ENCODE results near the gene SNX1.

SNX1 gene

GRCh38 chr15:64082757-64083156, 13.0 kb upstream of the SNX1 start:
- DNase-seq: no peak

DNA sequence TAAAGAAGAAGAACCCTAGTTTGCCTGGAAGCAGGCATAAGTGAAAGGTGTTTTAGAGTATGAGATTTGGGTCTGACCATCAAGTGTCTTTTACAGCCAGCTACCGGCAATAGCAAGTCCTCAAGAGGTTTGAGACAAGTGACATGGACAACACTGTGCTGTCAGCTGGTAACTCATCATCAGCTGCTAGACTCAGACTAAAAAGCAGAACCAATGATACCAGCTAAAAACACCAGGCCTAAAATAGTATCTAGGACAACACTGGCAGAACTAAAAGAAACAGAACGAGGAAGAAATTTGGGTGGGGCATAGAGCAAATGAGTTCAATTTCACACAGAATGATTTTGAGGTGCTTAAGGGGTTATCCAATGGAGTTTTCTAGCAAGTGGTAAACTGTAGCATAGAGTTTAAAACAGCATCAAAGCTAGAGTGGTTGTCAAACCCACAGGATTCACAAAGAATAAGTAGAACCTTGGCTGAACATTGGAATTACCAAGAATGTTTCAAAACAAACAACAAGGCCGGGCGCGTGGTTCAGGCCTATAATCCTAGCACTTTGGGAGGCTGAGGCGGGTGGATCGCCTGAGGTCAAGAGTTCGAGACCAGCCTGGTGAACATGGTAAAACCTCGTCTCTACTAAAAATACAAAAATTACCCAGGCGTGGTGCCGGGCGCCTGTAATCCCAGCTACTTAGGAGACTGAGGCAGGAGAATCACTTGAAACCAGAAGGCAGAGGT, 6.1 kb upstream of the SNX1 start:
- peak; percentile 57 for DNase-seq

- peak; percentile 65 for DNase-seq
These were observed 5.3 kb upstream of the SNX1 start for GRCh38 chr15:64090527-64090926.

DNA sequence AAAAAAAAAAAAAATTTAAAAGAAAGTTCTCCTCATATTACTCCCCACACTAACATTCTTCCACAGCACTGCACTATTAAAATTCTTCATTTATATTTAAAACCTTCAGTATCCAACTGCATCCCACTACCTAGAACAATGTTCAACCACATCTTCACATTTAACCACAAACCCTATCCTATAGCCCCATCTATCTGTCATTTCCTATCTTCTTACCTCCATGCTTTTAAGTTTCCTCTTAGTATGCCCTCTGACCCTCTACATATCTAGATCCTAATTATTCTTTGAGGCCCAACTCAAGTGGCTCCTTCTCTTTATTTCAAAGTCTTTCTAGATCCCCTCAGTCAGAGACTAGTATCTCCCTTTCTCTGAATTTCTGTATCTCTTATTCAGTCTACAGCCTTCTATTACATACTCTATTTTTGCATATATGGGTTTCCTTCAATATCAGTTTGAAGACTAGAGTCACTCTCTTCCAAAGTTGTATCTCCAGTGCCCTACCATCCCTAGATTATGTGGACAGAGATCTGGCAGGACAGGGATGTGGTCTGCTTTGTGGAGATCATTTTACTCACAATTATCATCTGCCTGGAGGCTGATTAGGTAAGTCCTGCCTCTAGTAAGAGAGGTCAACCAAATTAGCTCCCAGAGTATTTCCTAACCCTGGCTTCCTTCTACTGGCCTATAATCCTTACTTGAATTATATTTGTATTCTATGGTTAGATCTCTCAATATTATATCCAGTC, 3.5 kb upstream of the SNX1 start:
- DNase-seq: peak; percentile 38

DNA sequence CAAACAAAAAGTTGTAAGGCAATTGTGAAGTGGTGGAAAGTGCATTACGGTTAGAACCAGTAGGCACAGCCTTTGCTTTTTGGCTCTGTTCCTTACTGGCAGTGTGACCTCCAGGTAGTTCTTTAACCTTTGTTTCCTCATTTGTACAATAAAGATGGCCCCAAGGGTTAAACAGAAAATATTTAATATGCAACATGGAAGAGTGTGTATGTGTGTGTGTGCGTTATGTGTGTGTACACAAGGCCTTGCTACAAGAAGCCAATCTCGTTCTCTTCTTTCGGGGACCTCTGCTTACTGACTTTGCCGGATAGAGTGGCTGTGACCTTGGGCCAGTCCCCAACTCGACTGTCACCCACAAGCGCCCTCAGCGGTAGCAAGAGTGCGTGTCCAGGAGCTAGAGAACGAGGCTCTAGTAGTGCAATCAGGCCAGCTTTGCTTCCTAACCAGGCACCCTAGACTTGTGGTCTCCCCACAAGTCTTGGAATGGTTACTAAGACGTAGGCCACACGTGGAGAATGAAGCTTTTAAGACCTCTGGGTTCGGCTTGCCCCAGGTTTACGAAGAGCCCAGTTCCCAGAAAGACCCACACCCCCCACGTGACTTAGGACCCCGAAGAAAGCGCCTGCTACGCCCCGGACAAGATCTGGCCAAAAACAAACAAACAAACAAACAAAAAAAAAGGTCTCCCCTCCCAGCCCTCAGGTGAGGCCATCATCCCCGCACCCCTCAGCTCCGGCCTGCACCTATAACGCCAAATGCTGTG, 2.7 kb upstream of the SNX1 start:
- DNase-seq: peak; percentile 86

GRCh38 chr15:64093627-64094417, 2.0 kb upstream of the SNX1 start, which contains the start of gene CIAO2A:
Gene CIAO2A (minus strand): TSS chr15:64093838. CDS start chr15:64093768, 70 bp downstream.
- peak; percentile 100 for DNase-seq

DNA sequence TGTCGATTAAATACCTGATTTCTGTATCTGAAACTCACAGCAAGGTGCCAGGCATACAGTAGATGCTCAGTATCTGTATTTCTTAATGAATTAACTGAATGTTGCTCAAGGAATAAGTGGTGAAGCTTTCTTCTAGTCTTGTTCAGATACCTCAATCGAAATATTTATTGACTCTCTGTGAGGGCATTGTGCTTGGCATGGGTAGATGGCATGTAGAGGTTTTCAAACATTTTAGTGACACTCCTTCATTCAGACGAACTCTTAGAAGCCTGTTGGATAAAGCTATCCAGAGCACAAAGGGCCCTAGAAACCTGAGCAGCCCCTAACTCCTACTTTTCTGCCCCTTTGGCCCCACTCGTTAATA, 369 bp upstream of the SNX1 start:
- DNase-seq: peak; percentile 13

DNA sequence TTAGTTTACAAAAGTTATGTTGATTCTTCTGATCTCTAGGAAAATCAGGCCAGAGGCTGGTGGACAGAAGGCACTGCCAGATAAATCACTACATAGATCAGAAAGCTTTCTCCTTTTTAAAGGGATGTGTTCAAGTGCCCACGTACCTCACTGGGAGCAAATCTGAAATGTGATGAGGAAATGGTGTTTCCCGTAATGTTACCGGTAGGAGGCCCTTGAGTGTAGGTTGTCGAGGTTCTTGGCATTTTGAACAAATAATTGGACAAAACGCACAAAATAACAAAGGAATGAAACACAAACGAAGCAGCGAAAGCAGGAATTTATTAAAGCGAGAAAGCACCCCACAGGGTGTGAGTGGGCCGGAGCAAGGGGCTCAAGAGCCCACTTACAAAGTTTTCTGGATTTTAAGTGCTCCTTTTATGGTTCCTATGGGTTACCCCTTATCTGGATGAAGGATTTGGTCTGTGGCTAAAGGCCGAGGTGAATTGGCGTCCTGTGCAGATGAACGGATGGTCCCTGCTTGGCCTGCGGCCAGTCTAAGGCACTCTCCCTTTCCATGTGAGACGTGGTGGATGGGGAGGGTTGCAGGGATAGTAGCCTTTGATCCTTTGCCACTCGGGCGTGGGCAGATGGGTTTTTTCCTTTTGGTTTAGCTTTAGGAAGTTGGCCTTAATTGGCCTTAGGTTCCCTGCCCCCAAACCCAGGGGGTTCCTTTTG, 1.0 kb downstream of the SNX1 start:
- DNase-seq: peak; percentile 59

DNA sequence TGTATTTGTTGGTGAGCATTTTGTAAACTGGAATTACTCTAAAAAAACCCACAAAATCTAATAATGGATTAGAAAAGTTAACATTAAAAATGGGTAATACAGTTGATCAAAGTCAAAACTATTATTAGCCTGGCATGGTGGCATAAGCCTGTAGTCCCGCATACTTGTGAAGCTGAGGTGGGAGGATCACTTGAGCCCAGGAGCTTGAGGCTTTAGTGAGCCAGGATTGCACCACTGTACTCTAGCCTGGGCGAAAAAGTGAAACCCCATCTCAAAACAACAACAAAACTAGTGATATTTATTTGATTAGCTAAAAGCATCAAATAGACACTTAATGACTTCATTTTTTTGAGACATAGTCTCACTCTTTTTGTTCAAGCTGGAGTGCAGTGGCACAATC, 3.6 kb downstream of the SNX1 start:
- DNase-seq: no peak

- peak; percentile 54 for DNase-seq
These were observed 5.2 kb downstream of the SNX1 start for GRCh38 chr15:64100958-64101357.

DNA sequence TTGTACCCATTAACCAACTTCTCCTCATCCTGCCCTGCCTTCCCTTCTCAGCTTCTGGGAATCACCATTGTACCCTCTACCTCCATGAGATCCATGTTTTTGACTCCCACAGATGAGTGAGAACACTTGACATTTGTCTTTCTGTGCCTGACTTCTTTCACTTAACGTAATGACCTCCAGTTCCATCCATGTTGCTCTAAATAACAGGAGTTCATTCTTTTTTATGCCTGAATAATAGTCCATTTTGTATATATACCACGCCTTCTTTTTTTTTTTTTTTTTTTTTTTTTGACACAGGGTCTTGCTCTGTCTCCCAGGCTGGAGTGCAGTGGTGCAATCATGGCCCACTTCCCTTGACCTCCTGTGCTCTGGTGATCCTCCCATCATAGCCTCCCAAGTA, 6.7 kb downstream of the SNX1 start:
- DNase-seq: no peak

DNA sequence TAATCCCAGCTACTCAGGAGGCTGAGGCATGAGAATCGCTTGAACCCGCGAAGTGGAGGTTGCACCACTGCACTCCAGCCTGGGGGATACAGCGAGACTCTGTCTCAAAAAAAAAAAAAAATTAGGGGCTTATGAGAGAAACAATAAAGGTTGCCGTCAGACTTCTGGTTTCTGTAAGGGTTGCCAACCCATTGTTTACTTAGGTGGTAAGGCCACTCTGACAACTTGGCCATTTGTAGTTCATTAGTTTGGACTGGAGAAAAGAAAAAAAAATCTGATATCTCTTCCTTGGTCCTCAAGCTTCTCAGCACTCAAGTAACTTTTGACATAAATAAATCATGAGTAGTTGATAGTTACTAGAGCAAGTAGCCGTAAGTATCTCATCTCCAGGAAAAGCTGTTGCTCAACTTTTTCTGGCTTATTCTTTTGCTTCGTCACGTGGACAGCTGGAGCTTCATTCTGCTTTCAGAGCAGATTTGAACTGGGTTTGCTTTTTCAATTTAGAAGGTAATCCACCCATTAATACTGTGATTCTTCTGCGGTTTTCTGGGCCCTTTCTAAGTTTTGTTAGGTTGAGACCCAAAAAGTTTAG, 9.4 kb downstream of the SNX1 start:
- DNase-seq: peak; percentile 66

DNA sequence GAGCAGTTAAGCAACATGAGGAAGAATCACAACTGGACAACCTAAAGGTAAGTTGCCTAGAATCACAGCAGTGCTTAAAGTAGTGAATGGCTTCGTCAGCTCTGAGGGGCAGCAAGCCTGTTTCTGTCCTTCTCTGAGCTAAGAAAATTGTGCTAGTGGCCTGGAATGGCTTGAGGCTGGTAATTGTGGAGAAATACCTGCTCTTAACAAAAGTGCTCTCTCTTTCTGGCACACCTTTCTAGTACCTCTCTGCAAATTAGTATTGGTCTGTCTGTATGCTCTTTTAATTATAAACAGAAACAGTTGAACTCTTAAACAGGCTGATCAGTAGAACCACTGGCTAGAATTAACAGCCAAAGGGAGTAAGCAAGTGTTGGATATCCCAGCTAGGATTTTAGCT, 11.6 kb downstream of the SNX1 start:
- DNase-seq: no peak

DNA sequence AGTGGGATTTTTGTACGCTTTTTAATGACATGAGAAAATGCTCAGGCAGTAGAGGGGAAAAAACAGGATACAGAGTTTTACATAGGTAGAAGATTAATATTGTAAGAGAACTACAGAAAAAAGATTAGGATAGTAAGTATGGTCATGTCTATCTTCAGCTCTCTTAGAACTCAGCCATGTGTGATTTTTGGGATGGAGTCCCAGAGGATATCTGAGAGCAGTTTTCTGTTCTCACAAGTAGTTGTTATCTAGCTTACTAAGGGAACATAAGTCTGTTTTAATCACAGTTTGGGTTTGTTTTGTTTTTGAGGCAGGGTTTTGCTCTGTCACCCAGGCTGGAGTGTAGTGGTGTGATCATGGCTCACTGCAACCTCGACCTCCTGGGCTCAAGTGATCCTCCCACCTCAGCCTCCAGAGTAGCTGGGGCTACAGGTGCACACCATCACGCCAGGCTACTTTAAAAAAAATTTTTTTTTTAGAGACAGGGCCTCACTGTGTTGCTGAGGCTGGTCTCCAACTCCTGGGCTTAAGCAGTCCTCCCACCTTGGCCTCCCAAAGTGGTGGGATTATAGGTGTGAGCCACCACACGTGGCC, 14.4 kb downstream of the SNX1 start:
- peak; percentile 10 for DNase-seq

- DNase-seq: no peak
These were observed 15.3 kb downstream of the SNX1 start for GRCh38 chr15:64110950-64111678.

DNA sequence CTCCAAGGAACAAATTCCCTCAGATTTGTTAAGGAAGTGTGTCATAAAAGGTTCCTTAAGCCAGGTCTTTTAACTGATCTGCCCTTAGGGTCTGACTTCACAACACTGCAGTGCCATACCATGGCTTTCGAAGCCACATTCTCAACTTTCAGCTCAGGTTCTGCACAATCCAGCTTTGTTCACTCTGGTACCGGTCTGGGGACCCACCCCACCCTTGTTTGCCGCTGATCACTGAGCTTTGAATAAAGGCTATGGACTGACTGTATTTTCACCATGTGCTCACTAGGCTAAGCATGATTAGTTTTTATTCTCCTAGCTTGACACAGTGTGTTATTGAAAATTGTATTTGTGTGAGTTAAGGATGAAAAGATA, 15.9 kb downstream of the SNX1 start:
- no peak for DNase-seq

DNA sequence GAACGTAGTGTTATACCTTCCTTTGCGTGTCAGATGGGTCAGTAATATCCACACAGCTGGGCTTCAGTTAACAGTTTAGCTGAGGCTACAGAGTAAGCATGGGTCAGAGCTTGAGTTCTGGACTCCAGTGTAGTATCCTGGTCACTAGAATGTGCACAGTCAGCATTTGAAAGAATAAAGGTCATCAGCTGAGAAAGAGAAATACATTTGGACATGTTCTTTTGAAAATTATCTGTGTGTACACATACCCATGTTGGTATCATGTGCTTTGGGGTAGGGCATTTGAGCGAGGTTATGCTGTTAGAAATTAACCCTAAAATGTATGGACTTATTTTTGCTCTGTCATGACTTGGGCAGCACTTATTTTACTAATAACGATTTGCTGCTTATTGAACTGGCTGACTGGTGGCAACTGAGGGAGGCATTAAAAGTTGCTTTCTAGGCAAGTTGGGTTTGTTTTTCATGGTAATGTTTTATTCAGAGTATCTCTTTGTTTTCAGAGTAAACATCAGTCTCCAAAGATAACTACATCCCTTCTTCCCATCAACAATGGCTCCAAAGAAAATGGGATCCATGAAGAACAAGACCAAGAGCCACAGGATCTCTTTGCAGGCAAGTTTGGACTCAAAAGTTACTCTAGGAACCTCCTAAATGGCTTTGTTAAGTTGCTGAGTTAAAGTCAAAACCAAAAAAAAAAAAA, 16.4 kb downstream of the SNX1 start:
- peak; percentile 26 for DNase-seq

GRCh38 chr15:64112904-64113303, 17.1 kb downstream of the SNX1 start:
- peak; percentile 57 for DNase-seq

GRCh38 chr15:64117759-64118487, 22.1 kb downstream of the SNX1 start:
- no peak for DNase-seq

Measured in hematopoietic multipotent progenitor cell treated with erythropoietin and hydrocortisone succinate and interleukin-3 and kit ligand, for 4 days (in vitro differentiated cells).